T-helper 1 cell (primary cell): ENCODE measurements around the gene JCHAIN.
"Not testable (repeated sequence)": the region's sequence is repeated elsewhere in the genome, so short reads cannot be mapped to it uniquely, and the experiment has no call there.

Experiments
- DNase-seq, 5 donors: peaks; one replicate each; pipeline ENCODE4 v3.0.0-alpha.2; 2012 to 2020

The JCHAIN gene

GRCh38 chr4:70687821-70688794 is 21.8 kb upstream of the JCHAIN start, which contains the start of gene UTP3:
UTP3 (plus strand) TSS chr4:70688532; CDS start chr4:70688678, 146 bp downstream.
- peak; percentile 82 to 92 (median 88) for DNase-seq

- DNase-seq = peak in 1 of 5 donors; percentile 10
Observed at GRCh38 chr4:70687392-70687791, 21.1 kb upstream of the JCHAIN start.

- not testable (repeated sequence) for DNase-seq
Observed at GRCh38 chr4:70682142-70682541, 15.8 kb upstream of the JCHAIN start.

- DNase-seq = no peak
Observed at GRCh38 chr4:70681704-70682103, 15.4 kb upstream of the JCHAIN start.

GRCh38 chr4:70680934-70681333 is 14.6 kb upstream of the JCHAIN start:
- DNase-seq = no peak

- DNase-seq = no peak
Observed at GRCh38 chr4:70678383-70678999, 12.2 kb upstream of the JCHAIN start.

GRCh38 chr4:70676554-70677090 is 10.3 kb upstream of the JCHAIN start:
- DNase-seq = no peak

- no peak for DNase-seq
Observed at GRCh38 chr4:70674731-70675130, 8.4 kb upstream of the JCHAIN start.

GRCh38 chr4:70674191-70674590 is 7.9 kb upstream of the JCHAIN start:
- no peak for DNase-seq

- DNase-seq = no peak
Observed at GRCh38 chr4:70671091-70671490, 4.8 kb upstream of the JCHAIN start.

GRCh38 chr4:70670332-70671014 is 4.2 kb upstream of the JCHAIN start:
- DNase-seq = no peak

- no peak for DNase-seq
Observed at GRCh38 chr4:70667740-70668535, 1.6 kb upstream of the JCHAIN start.

GRCh38 chr4:70661309-70661922 is 4.9 kb downstream of the JCHAIN start:
- peak in 1 of 5 donors; percentile 28 for DNase-seq

GRCh38 chr4:70660106-70660505 is 6.2 kb downstream of the JCHAIN start:
- no peak for DNase-seq

- DNase-seq = no peak
Observed at GRCh38 chr4:70658418-70658817, 7.9 kb downstream of the JCHAIN start.

- no peak for DNase-seq
Observed at GRCh38 chr4:70657326-70657725, 9.0 kb downstream of the JCHAIN start.

- no peak for DNase-seq
Observed at GRCh38 chr4:70654605-70655011, 11.7 kb downstream of the JCHAIN start.

- DNase-seq = peak in 1 of 5 donors; percentile 15
Observed at GRCh38 chr4:70651864-70652506, 14.3 kb downstream of the JCHAIN start.

- not testable (repeated sequence) for DNase-seq
Observed at GRCh38 chr4:70650741-70651140, 15.6 kb downstream of the JCHAIN start.

- DNase-seq = no peak
Observed at GRCh38 chr4:70640192-70640591, 26.1 kb downstream of the JCHAIN start.
